IMR-90 (cell line): ENCODE data around the gene CDC34. TPM values are rescaled to one million over a fixed set of nuclear protein-coding genes. Genes with fewer than 3 reads are reported as not detected.

ENCODE experiments used
- ATAC-seq: fragments of 200-7000 bp; cut with Tn5 transposase; 2 replicates; pipeline ENCODE4 v1.9.1; 2020; ENCODE audit warnings: low read depth, mild to moderate bottlenecking, moderate library complexity
- BruUV-seq: library from RNA; stranded (reverse); fragments of 400-500 nt; replicated peaks from 2 replicates; lab custom pipeline; 2021; lab: Mats Ljungman, UMichigan
- CTCF ChIA-PET: fragments of 300-600 bp; formaldehyde crosslinking; extraction: SDS; loops from one replicate; lab custom pipeline; 2021; ENCODE audit warnings: antibody characterized with exemption; lab: Yijun Ruan, JAX
- POLR2A ChIA-PET: fragments of 300-600 bp; sonication (Branson Sonifier 250); formaldehyde crosslinking; loops from one replicate; lab custom pipeline; 2022; ENCODE audit warnings: antibody characterized with exemption; ENCODE audit not compliant: unreplicated experiment; lab: Charles Lee
- DNase-seq: peaks from one replicate; pipeline ENCODE4 v3.0.0; 2013
- H2AFZ ChIP-seq: replicated peaks from 2 replicates; pipeline ENCODE3; 2013; ENCODE audit warnings: low read length, mild to moderate bottlenecking; ENCODE audit not compliant: poor library complexity
- H2AK5ac ChIP-seq: 2 replicates; pipeline ENCODE4 v1.6.1; 2013; ENCODE audit warnings: low read depth, low read length, inconsistent platforms
- H2AK9ac ChIP-seq: replicated peaks from 2 replicates; pipeline ENCODE3; 2013; ENCODE audit warnings: mild to moderate bottlenecking, low read depth, low read length, moderate library complexity; ENCODE audit not compliant: poor library complexity
- H2BK120ac ChIP-seq: 2 replicates; pipeline ENCODE4 v1.6.1; 2013; ENCODE audit warnings: low read depth, low read length, inconsistent platforms
- H2BK15ac ChIP-seq: 3 replicates; pipeline ENCODE4 v1.6.1; 2013; ENCODE audit warnings: low read depth, low read length, inconsistent platforms
- H2BK20ac ChIP-seq: 2 replicates; pipeline ENCODE4 v1.6.1; 2013; ENCODE audit warnings: low read depth, mild to moderate bottlenecking, inconsistent platforms, low read length, moderate library complexity
- H2BK5ac ChIP-seq: 2 replicates; pipeline ENCODE4 v1.6.1; 2013; ENCODE audit warnings: mild to moderate bottlenecking, low read depth, low read length, inconsistent platforms; ENCODE audit not compliant: poor library complexity, severe bottlenecking
- H3K14ac ChIP-seq: replicated peaks from 2 replicates; pipeline ENCODE4 v1.6.1; 2013; ENCODE audit warnings: low read depth, low read length, inconsistent platforms
- H3K18ac ChIP-seq: 2 replicates; pipeline ENCODE4 v1.6.1; 2013; ENCODE audit warnings: low read depth, low read length, control low read depth
- H3K23ac ChIP-seq: 2 replicates; pipeline ENCODE4 v1.6.1; 2013; ENCODE audit warnings: low read depth, low read length, inconsistent platforms
- H3K27ac ChIP-seq: 2 replicates; pipeline ENCODE4 v1.5.1; 2013; ENCODE audit warnings: mild to moderate bottlenecking, control low read depth, low read length; ENCODE audit not compliant: insufficient read depth
- H3K27me3 ChIP-seq: 2 replicates; pipeline ENCODE4 v1.6.1; 2013; ENCODE audit warnings: low read length; ENCODE audit not compliant: control insufficient read depth, insufficient read depth
- H3K36me3 ChIP-seq: 2 replicates; pipeline ENCODE4 v1.6.1; 2013; ENCODE audit warnings: low read length, mixed read lengths; ENCODE audit not compliant: control insufficient read depth, insufficient read depth
- H3K4ac ChIP-seq: 2 replicates; pipeline ENCODE4 v1.6.1; 2013; ENCODE audit warnings: low read depth, low read length, inconsistent platforms
- H3K4me1 ChIP-seq: 2 replicates; pipeline ENCODE4 v1.6.1; 2013; ENCODE audit warnings: low read length, mixed read lengths; ENCODE audit not compliant: control insufficient read depth, insufficient read depth
- H3K4me2 ChIP-seq: 2 replicates; pipeline ENCODE4 v1.6.1; 2013; ENCODE audit warnings: low read depth, mild to moderate bottlenecking, control low read depth, low read length, moderate library complexity
- H3K4me3 ChIP-seq: 2 replicates; pipeline ENCODE4 v1.5.1; 2013; ENCODE audit warnings: low read depth, mild to moderate bottlenecking, control low read depth, low read length, moderate library complexity; ENCODE audit not compliant: insufficient read depth
- H3K56ac ChIP-seq: 2 replicates; pipeline ENCODE4 v1.6.1; 2013; ENCODE audit warnings: low read length, inconsistent platforms; ENCODE audit not compliant: insufficient read depth; ENCODE audit errors: extremely low read depth
- H3K79me1 ChIP-seq, 2 experiments: 2 replicates each; pipeline ENCODE4 v1.6.1; 2013; ENCODE audit warnings: low read length in 2 of 2, inconsistent platforms in 1 of 2, low read depth in 1 of 2
- H3K9ac ChIP-seq: 2 replicates; pipeline ENCODE4 v1.6.1; 2013; ENCODE audit warnings: low read depth, low read length, control low read depth
- H3K9me1 ChIP-seq: 2 replicates; pipeline ENCODE4 v1.6.1; 2013; ENCODE audit warnings: low read length, inconsistent platforms; ENCODE audit not compliant: insufficient read depth
- H3K9me3 ChIP-seq: 2 replicates; pipeline ENCODE4 v1.6.1; 2013; ENCODE audit warnings: low read length; ENCODE audit not compliant: control insufficient read depth, insufficient read depth
- H4K20me1 ChIP-seq: 2 replicates; pipeline ENCODE4 v1.6.1; 2013; ENCODE audit warnings: low read length, inconsistent platforms; ENCODE audit not compliant: insufficient read depth
- H4K5ac ChIP-seq: 2 replicates; pipeline ENCODE4 v1.6.1; 2013; ENCODE audit warnings: mild to moderate bottlenecking, low read depth, low read length, control low read depth
- H4K8ac ChIP-seq, 2 experiments: 2 replicates each; pipeline ENCODE4 v1.6.1; 2013; ENCODE audit warnings: low read depth in 2 of 2, low read length in 2 of 2, control low read depth in 1 of 2, inconsistent platforms in 1 of 2
- H4K91ac ChIP-seq: 2 replicates; pipeline ENCODE4 v1.6.1; 2013; ENCODE audit warnings: low read depth, low read length, inconsistent platforms; ENCODE audit not compliant: insufficient read depth
- BHLHE40 ChIP-seq: fragments of 150-350 bp; IDR thresholded peaks from 2 replicates; pipeline ENCODE4 v1.6.1; 2016; ENCODE audit warnings: mild to moderate bottlenecking, low read depth, low read length
- CHD1 ChIP-seq: IDR thresholded peaks from 2 replicates; pipeline ENCODE4 v1.6.1; 2012; ENCODE audit warnings: low read depth, low read length, improper control_type of control experiment
- ELK1 ChIP-seq: fragments of 150-350 bp; IDR thresholded peaks from 2 replicates; pipeline ENCODE4 v1.6.1; 2016; ENCODE audit warnings: low read depth, mild to moderate bottlenecking, low read length, moderate library complexity, borderline replicate concordance
- MAFK ChIP-seq: IDR thresholded peaks from 2 replicates; pipeline ENCODE4 v1.6.1; 2012; ENCODE audit warnings: low read depth, low read length, improper control_type of control experiment
- NFE2L2 ChIP-seq: fragments of 150-350 bp; IDR thresholded peaks from 2 replicates; pipeline ENCODE4 v1.6.1; 2016; ENCODE audit warnings: low read depth, mild to moderate bottlenecking, low read length
- RCOR1 ChIP-seq: IDR thresholded peaks from 2 replicates; pipeline ENCODE4 v1.6.1; 2012; ENCODE audit warnings: mild to moderate bottlenecking, low read length, improper control_type of control experiment; ENCODE audit not compliant: insufficient replicate concordance
- USF2 ChIP-seq: fragments of 150-350 bp; IDR thresholded peaks from 2 replicates; pipeline ENCODE4 v1.6.1; 2017; ENCODE audit warnings: mild to moderate bottlenecking, antibody characterized with exemption, low read length, low read depth
- WGBS, 2 experiments: methylation state at CpG; one replicate each; pipeline versions ENCODE4 v1.1.5 to v1.1.7; 2013; ENCODE audit warnings: missing lambda C conversion rate in 2 of 2; ENCODE audit not compliant: insufficient read length in 1 of 2; ENCODE audit errors: extremely low coverage in 2 of 2; 5-methylcytosine and 5-hydroxymethylcytosine counted together
- dilution Hi-C: fragments of 300-500 bp; cut with HindIII; formaldehyde crosslinking; loops from one replicate; pipeline ENCODE4 v1.14.3; 2018; ENCODE audit warnings: low sequenced_read_pairs; ENCODE audit not compliant: unreplicated experiment
- in situ Hi-C: fragments of 300-500 bp; cut with MboI; formaldehyde crosslinking; loops from 3 replicates; pipeline ENCODE4 v1.14.3; 2019; ENCODE audit warnings: low sequenced_read_pairs, inconsistent platforms, mixed read lengths
- intact Hi-C: fragments of 100-400 bp; cut with micrococcal nuclease; formaldehyde crosslinking; loops from 2 replicates; pipeline ENCODE4 v1.10.0; 2022
- polyA plus RNA-seq, 3 experiments: library from polyadenylated mRNA; depleted of rRNA; stranded (reverse); fragments of >200 nt; gene quantifications; 2 replicates each; pipeline ENCODE4 v1.2.3, GENCODE V29; 2012; ENCODE audit warnings: low replicate concordance in 1 of 3
- total RNA-seq: library from RNA; depleted of rRNA; stranded (reverse); fragments of >200 nt; gene quantifications from 2 replicates; pipeline ENCODE4 v1.2.3, GENCODE V29; 2012
- TF ChIP-seq, protein P1 (sequence below): conservative IDR thresholded peaks from 2 replicates; pipeline ENCODE4 v1.5.1; 2012; ENCODE audit warnings: mild to moderate bottlenecking, low read depth, low read length, improper control_type of control experiment

Gene CDC34
- total and polyA plus RNA-seq, 2 of the 4 experiments (the other 2 are of a cell fraction), result 35.7 to 68.9 TPM

GRCh38 chr19:522726-523125, 8.8 kb upstream of the CDC34 start:
- Histone ChIP-seq H3K23ac (no peak overlapping the region), H3K9me3 (peaks cover 4% of the 10 kb centered on the region), H2BK120ac (no peak overlapping the region), H3K56ac (no peak overlapping the region), H4K5ac (no peak overlapping the region), H2BK20ac (no peak overlapping the region), H4K8ac (no peak overlapping the region), H4K91ac (no peak overlapping the region), H3K79me1 (no peaks in the 10 kb centered on the region), H3K14ac (no peak overlapping the region), H3K9me1 (no peaks in the 10 kb centered on the region), H2BK5ac (no peak overlapping the region), H4K20me1 (no peaks in the 10 kb centered on the region), H2BK15ac (no peak overlapping the region), H3K4me1 (peaks cover 13% of the 10 kb centered on the region), H3K27me3 (peaks cover 9% of the 10 kb centered on the region), H3K18ac (no peak overlapping the region), H3K4me3 (no peak overlapping the region), H3K9ac (no peak overlapping the region), H2AFZ (no peak overlapping the region), H3K4ac (no peak overlapping the region), H2AK9ac (no peak overlapping the region), H3K4me2 (no peak overlapping the region), H3K36me3 (peaks cover 7% of the 10 kb centered on the region; the same call in 1 of the 2 replicates), H2AK5ac (no peak overlapping the region), H3K27ac (no peak overlapping the region)
- in situ Hi-C loops, result no loop called here
- WGBS, 2 experiments, result 98% methylated on average over 6 of the region's 12 CpGs; no CpG with 5 or more reads in 1 of the 2 experiments
- TF ChIP-seq RCOR1, result no peak
- TF ChIP-seq CHD1, result no peak
- no peak for TF ChIP-seq MAFK
- no peak for TF ChIP-seq NFE2L2
- TF ChIP-seq, protein P1, sequence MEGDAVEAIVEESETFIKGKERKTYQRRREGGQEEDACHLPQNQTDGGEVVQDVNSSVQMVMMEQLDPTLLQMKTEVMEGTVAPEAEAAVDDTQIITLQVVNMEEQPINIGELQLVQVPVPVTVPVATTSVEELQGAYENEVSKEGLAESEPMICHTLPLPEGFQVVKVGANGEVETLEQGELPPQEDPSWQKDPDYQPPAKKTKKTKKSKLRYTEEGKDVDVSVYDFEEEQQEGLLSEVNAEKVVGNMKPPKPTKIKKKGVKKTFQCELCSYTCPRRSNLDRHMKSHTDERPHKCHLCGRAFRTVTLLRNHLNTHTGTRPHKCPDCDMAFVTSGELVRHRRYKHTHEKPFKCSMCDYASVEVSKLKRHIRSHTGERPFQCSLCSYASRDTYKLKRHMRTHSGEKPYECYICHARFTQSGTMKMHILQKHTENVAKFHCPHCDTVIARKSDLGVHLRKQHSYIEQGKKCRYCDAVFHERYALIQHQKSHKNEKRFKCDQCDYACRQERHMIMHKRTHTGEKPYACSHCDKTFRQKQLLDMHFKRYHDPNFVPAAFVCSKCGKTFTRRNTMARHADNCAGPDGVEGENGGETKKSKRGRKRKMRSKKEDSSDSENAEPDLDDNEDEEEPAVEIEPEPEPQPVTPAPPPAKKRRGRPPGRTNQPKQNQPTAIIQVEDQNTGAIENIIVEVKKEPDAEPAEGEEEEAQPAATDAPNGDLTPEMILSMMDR, result no peak
- TF ChIP-seq ELK1, result no peak
- no peak for TF ChIP-seq USF2
- no peak for TF ChIP-seq BHLHE40
- ATAC-seq (no peak), DNase-seq (no peak)
- no TSS peak for BruUV-seq
- ChIA-PET CTCF (no interaction called here), POLR2A (no interaction called here)
- intact Hi-C loops, result no loop called here
- dilution Hi-C loops, result no loop called here
